Astrocyte of the spinal cord (primary cell): Measurements from ENCODE around the gene PPP2R1B.

ENCODE experiments used
- DNase-seq: peaks from one replicate; pipeline ENCODE4 v3.0.0; 2011; ENCODE audit warnings: low read depth, low spot score
- H3K4me3 ChIP-seq: 2 replicates; pipeline ENCODE4 v1.5.1; 2011; ENCODE audit warnings: low read depth, mild to moderate bottlenecking, low read length, moderate library complexity
- in situ Hi-C: cut with HindIII; loops from 2 replicates; pipeline ENCODE4 v1.10.0; 2017; ENCODE audit warnings: low sequenced_read_pairs
- TF ChIP-seq, protein P1 (sequence below): IDR thresholded peaks from 2 replicates; pipeline ENCODE4 v1.5.1; 2012; ENCODE audit warnings: low read depth, mild to moderate bottlenecking, low read length, inconsistent platforms

Gene PPP2R1B

DNA sequence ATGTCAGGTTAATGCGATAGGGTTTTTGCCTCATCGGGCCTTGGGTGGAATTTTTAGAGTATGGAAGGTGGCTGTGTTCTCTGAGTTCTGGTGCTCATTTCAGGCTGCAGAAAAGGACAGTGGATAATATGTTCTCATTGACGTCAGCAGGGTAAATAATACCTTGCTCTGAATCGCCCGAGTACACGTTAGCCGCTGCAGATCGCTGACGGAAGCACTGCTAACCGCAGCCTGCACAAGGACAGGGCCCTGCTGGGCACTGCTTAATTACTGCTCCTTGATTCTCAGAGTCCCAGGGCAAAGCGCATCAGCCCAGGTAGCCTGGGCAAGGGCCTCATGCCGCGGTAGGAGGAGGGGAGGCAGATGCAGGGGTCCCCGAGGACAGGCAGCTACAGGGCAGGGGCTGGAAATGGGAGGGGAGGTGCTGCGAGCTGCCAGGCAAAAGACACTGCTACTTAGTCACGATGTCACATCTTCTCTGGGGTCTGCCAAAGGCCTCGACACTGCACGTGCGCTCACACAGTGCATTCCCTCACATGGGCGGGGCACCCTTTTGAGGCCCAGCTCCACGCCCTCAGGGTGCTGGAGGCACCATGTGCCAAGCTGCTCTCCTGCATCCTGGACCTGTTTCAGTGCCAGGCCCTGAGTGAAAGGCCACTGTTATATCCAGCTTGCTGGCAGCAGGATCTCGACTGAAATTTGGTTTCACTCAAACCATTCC is 35.2 kb downstream of the PPP2R1B start:
- TF ChIP-seq, protein P1, sequence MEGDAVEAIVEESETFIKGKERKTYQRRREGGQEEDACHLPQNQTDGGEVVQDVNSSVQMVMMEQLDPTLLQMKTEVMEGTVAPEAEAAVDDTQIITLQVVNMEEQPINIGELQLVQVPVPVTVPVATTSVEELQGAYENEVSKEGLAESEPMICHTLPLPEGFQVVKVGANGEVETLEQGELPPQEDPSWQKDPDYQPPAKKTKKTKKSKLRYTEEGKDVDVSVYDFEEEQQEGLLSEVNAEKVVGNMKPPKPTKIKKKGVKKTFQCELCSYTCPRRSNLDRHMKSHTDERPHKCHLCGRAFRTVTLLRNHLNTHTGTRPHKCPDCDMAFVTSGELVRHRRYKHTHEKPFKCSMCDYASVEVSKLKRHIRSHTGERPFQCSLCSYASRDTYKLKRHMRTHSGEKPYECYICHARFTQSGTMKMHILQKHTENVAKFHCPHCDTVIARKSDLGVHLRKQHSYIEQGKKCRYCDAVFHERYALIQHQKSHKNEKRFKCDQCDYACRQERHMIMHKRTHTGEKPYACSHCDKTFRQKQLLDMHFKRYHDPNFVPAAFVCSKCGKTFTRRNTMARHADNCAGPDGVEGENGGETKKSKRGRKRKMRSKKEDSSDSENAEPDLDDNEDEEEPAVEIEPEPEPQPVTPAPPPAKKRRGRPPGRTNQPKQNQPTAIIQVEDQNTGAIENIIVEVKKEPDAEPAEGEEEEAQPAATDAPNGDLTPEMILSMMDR: no peak
- in situ Hi-C loops: no loop called here
- no peak overlapping the region for H3K4me3 ChIP-seq
- DNase-seq: peak; percentile 92

- DNase-seq: peak; percentile 58
- in situ Hi-C loops: no loop called here
- TF ChIP-seq, protein P1: no peak
- no peak overlapping the region for H3K4me3 ChIP-seq
These were observed 36.3 kb downstream of the PPP2R1B start for GRCh38 chr11:111729831-111730311.

DNA sequence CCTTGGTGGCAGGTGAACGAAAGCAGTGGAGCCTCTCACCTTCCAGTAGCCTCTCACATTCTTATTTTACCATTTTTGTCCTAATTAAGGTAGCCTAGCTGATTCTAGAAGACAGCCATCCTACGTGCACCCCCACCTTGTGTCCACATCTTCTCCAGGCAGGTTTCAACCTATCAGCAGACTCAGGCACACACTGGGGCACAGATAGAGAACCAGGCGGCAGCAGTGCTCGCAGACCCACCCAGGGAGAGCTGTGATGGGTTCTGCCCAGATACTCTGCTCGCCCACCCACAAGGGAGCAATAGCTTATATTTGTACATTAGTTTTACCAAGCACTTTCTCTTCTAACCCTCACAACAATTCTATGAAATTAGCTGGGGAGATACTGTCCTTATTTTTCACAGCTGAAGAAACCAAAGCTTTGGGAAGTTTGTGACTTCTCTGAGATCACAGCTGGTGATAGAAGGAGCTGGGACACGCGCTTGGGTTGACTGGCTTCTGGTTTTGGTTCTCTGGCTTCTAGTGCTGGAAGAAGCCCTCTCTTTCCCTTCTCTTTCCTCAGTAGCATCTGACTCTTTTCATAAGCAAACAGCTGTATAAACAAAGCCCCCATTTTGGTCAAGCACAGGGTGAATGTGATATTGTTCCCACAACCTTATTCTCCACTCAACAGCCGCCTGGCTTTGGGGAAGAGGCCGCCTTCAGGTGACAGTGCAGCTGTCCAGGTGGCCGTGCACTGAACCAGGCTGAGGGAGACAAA is 36.9 kb downstream of the PPP2R1B start:
- TF ChIP-seq, protein P1: no peak
- no peak overlapping the region for H3K4me3 ChIP-seq
- peak; percentile 53 for DNase-seq
- in situ Hi-C loops: no loop called here

- DNase-seq: no peak
- H3K4me3 ChIP-seq: no peak overlapping the region
- in situ Hi-C loops: no loop called here
- TF ChIP-seq, protein P1: no peak
These were observed 38.8 kb downstream of the PPP2R1B start for GRCh38 chr11:111727431-111727830.

DNA sequence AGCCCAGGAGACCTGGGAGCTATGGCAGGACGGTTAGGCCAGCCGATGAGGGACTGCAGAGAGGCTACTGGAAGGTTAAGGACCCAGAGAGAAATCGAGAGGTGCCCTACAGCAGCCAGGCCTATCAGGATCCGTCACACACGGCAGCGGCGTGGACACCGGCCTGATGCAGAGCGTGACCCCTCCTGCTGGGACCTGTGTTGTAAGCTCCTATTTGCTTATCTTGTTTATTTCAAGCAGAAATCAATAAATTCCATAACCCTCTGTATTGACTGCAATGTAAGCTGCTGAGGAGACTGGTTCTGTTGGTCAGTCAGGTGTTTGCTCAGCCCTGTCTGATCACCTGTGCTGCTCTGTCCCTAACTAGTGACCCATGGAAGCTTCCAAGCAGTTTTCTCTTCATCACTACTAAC is 39.9 kb downstream of the PPP2R1B start:
- TF ChIP-seq, protein P1: no peak
- no peak overlapping the region for H3K4me3 ChIP-seq
- in situ Hi-C loops: no loop called here
- no peak for DNase-seq

- DNase-seq: no peak
- no peak overlapping the region for H3K4me3 ChIP-seq
- in situ Hi-C loops: no loop called here
- TF ChIP-seq, protein P1: no peak
These were observed 40.6 kb downstream of the PPP2R1B start for GRCh38 chr11:111725621-111726020.
